ENCODE measurements around the gene TEX261. TPM values are rescaled to one million over a fixed set of nuclear protein-coding genes. Genes with fewer than 3 reads are reported as not detected.

TEX261 gene
- total RNA-seq (2021; fragmentation: NEBNext Ultra II Directional; extraction: Animal tissue kit (Norgen Biotek cat#: 25700)) (24.3 and 25.2 TPM in 2 replicates), polyA plus RNA-seq (2011; rRNA removed) (30.1 and 31.2 TPM in 2 replicates), polyA minus RNA-seq (2011; rRNA and poly(A)+ RNA removed) (32.0 and 32.9 TPM in 2 replicates)
- 20.9 TPM for polyA plus RNA-seq (2011; cell fraction: cytosol; rRNA removed)
- polyA plus RNA-seq (2011; cell fraction: nucleus; rRNA removed) = 45.3 TPM
- polyA plus RNA-seq (2012, experiment 1 of 2) = 15.6 to 18.4 TPM (median 17.5 TPM) in 4 replicates
- 16.0 TPM for polyA plus RNA-seq (2012, experiment 2 of 2)
- polyA plus RNA-seq (2013, experiment 1 of 2) = 27.3 TPM
- polyA plus RNA-seq (2013, experiment 2 of 2) = 37.1 TPM
- 11.2 TPM for polyA minus RNA-seq (2011; cell fraction: cytosol; rRNA and poly(A)+ RNA removed)
- polyA minus RNA-seq (2011; cell fraction: nucleus; rRNA and poly(A)+ RNA removed) = 17.3 TPM
- long read RNA-seq, experiment 1, partial matches to known transcripts = 1 of 28 reads
- long read RNA-seq, experiment 1, other reads (novel, unspliced or antisense) = 21 of 28 reads
- long read RNA-seq, experiment 2, partial matches to known transcripts = 0 of 1 reads
- long read RNA-seq, experiment 2, other reads (novel, unspliced or antisense) = 0 of 1 reads

DNA sequence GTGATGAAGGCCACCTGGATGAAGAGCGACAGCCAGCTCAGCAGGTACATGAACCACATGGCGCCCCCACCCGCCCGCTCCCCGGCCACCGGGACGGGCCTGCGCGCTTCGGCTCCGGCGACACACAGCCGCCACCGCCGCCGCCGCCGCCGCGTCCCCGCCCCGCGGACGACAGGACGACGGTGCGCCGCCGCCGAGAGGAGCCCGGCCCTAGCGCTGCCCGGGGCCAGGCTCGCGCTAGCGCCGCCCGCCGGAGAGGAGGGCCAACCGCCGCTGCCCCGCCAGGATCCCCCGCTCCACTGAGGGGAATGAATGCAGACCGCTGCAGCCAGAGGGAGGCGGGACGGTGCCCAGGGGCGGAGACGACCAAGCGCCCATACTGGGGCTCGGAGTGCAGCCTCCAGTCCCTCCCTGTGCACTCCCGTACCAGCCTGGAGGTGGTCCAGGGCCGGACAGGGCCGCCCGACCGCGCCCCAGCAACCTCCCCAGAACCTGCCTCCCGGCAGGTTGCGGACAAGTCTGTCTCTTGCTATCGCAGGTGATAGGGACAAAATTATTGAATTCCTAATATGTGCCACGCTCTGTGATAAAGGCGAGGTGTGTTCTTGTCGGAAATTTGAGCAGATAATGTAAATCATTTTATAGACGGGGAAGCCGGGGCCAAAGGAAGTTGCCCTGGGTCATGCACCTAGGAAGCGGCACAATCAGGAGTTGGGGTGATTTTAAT lies at the start of gene TEX261:
Gene TEX261 (minus strand): TSS at position 175 of the 727 bp plus-strand sequence. CDS start 116 bp downstream, at position 59.
- Histone ChIP-seq H3K79me2 (ENCODE audit: control insufficient read depth in 1 of 2, insufficient read depth in 2 of 2, low read length in 2 of 2) (peaks cover 0 to 13% of the 10 kb centered on the region in 2 experiments; a peak in 2 of 4 replicates), H3K27me3 (replicated peaks in 1 of 4; ENCODE audit: control insufficient read depth in 3 of 4, extremely low read depth in 1 of 4, insufficient read depth in 3 of 4, low read length in 3 of 4) (peaks cover 0 to 7% (median 0%) of the 10 kb centered on the region in 4 experiments; a peak in 3 of 7 replicates), H3K9ac (replicated peaks in 1 of 4; ENCODE audit: extremely low read depth in 1 of 4, low read depth in 3 of 4, low read length in 3 of 4) (peak within 1 kb of the TSS; percentile 3 to 69 (median 46); a peak in 6 of 7 replicates), H3K14ac (ENCODE audit: insufficient read length) (no peak within 1 kb of the TSS), H2AFZ (ENCODE audit: low read length) (peak within 1 kb of the TSS; percentile 93), H3K4me2 (ENCODE audit: insufficient read depth in 1 of 2, low read depth in 2 of 2, low read length in 2 of 2) (peak within 1 kb of the TSS; percentile 94 to 98), H3K4me1 (replicated peaks in 1 of 4; ENCODE audit: control insufficient read depth in 3 of 4, insufficient read depth in 4 of 4, low read length in 3 of 4) (peaks cover 0 to 5% (median 3%) of the 10 kb centered on the region in 4 experiments; a peak in 3 of 7 replicates), H3K56ac (replicated peaks; ENCODE audit: insufficient read length, low read depth, low read length) (no peak within 1 kb of the TSS), H2BK12ac (ENCODE audit: low read depth, low read length) (no peak within 1 kb of the TSS), H4K8ac (ENCODE audit: extremely low read depth, insufficient read depth, low read length) (peak within 1 kb of the TSS; percentile 41; the same call in 1 of the 2 replicates), H2BK15ac (ENCODE audit: low read length) (no peak within 1 kb of the TSS), H3K23me2 (ENCODE audit: low read depth, low read length) (peaks cover 11% of the 10 kb centered on the region), H3K9me3 (ENCODE audit: insufficient read depth in 2 of 2, low read depth in 1 of 2, low read length in 1 of 2) (no peaks in the 10 kb centered on the region), H2BK20ac (ENCODE audit: low read length) (no peak within 1 kb of the TSS), H2BK5ac (ENCODE audit: low read depth, low read length) (no peak within 1 kb of the TSS), H3K36me3 (ENCODE audit: control insufficient read depth in 2 of 4, insufficient read depth in 4 of 4, low read length in 3 of 4) (0 out of 8 replicates have a peak, but pooled peaks cover 0 to 2% (median 0%) of the 10 kb centered on the region in 4 experiments), H2BK120ac (replicated peaks; ENCODE audit: low read depth, low read length) (no peak within 1 kb of the TSS), H3K4ac (replicated peaks; ENCODE audit: insufficient read length, low read depth, low read length) (peak within 1 kb of the TSS; percentile 69), H4K20me1 (replicated peaks in 1 of 2; ENCODE audit: control insufficient read depth in 1 of 2, insufficient read depth in 2 of 2, low read length in 2 of 2) (peaks cover 3 to 18% of the 10 kb centered on the region in 2 experiments), H4K91ac (replicated peaks; ENCODE audit: insufficient read length, low read length) (no peak within 1 kb of the TSS), H3K4me3 (ENCODE audit: extremely low read depth in 1 of 4, insufficient read depth in 2 of 4, low read depth in 3 of 4, low read length in 4 of 4) (peak within 1 kb of the TSS; percentile 71 to 90 (median 76)), H3K18ac (ENCODE audit: extremely low read depth, low read length) (no peak within 1 kb of the TSS; the same call in 1 of the 2 replicates), H3K27ac (ENCODE audit: low read depth, low read length) (no peak within 1 kb of the TSS), H3K79me1 (ENCODE audit: low read depth, low read length) (peaks cover 13% of the 10 kb centered on the region), H4K5ac (ENCODE audit: insufficient read length, low read depth, low read length) (no peak within 1 kb of the TSS), H3K23ac (ENCODE audit: insufficient read length) (peak within 1 kb of the TSS; percentile 70), H2AK5ac (ENCODE audit: low read depth, low read length) (no peak within 1 kb of the TSS)
- 3% methylated on average over 58 of the region's 65 CpGs; no CpG with 5 or more reads in 1 of the 2 experiments for WGBS, 2 experiments (ENCODE audit: extremely low coverage in 1 of 2, insufficient coverage in 1 of 2, insufficient read length in 1 of 2, insufficient replicate concordance in 2 of 2, low coverage in 1 of 2, low lambda C conversion rate in 2 of 2, missing lambda C conversion rate in 1 of 2)
- ChIA-PET POLR2A (ENCODE audit: partially characterized antibody) (no interaction called here), CTCF (ENCODE audit: partially characterized antibody) (interaction anchor here (1.2 to 3.9 kb wide), 2 partner anchors 11 to 106 kb away, joined by 3 to 21 read pairs; no protein-coding TSS in a partner anchor)
- FAIRE-seq = no peak
- DNase-seq (ENCODE audit: low read depth in 1 of 2, low spot score in 2 of 2) = peak in 1 of 2 experiments; percentile 98
- TF ChIP-seq TCF12 (IDR thresholded peaks at IDR 0.05; ENCODE audit: low read depth, low read length) (no peak), SP2 (IDR thresholded peaks at IDR 0.05; ENCODE audit: low read length) (peak; percentile 49; the same call in 1 of the 2 replicates), MAX (IDR thresholded peaks at IDR 0.05) (peak; percentile 47; the same call in 1 of the 2 replicates), RAD21 (IDR thresholded peaks at IDR 0.05 in 1 of 2, conservative IDR thresholded peaks at IDR 0.05 in 1 of 2; ENCODE audit: low read depth in 2 of 2, low read length in 2 of 2) (peak in 1 of 2 experiments; percentile 19; a peak in 1 of 4 replicates), EGR1 (IDR thresholded peaks at IDR 0.05; ENCODE audit: borderline replicate concordance, low read depth, low read length) (peak; percentile 60; the same call in 1 of the 2 replicates), TAF7 (optimal IDR thresholded peaks at IDR 0.05; ENCODE audit: borderline replicate concordance, low read depth, low read length) (peak; percentile 39), PHF8 (conservative IDR thresholded peaks at IDR 0.05; ENCODE audit: low read depth, low read length) (peak; percentile 66; the same call in 1 of the 2 replicates), TBP (IDR thresholded peaks at IDR 0.05; ENCODE audit: low read depth, low read length) (peak; percentile 52; the same call in 1 of the 2 replicates)

All from H1 (cell line).